ENCODE results near the gene LTBP3. TPM values are rescaled to one million over a fixed set of nuclear protein-coding genes. Genes with fewer than 3 reads are reported as not detected.

Gene LTBP3
- 257 TPM for total RNA-seq

DNA sequence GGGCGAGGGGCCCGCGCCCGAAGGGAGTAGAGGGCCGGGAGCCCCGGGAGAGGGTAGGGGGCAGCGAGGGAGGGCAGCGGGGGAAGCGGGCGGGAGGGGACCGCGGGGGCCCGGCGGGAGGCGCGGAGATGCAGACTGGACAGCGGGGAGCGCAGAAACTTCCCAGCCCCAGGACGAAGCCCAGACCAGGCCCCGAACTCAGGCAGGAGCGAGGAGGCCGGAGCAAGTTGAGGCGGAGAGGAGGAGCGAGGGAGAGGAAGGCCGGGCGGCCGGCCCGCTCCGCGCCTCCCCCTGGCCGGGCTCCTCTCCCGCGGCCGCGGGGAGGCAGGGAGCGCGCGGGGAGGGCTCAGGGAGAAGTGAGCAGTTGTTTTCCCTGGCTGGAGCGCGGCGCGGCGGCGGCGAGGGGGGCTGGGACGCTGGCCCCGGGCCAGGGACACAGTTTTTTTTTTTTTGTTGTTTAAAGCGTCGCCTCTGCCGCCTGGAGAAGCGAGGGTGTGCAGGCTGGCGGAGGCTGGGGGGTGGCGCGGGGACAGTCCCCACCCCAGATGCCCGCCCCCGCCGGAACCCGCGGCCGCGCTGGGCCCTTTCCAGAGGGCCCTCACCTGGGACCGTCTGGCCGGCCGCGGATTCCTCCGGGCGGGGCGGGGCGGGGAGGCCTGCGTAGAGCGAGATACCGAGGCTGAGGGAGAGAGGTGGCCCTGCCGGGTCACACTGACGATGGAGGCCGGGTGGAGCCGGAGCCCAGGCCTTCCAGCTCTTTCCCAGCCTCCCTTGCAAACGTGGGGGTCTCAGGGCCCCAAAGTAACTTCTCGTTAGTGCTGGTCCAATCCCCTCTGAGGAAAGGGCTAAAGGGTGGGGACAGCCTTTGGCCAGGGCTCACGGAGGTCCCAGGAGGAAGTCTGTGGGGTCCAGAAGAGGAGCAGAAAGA lies at the start of gene LTBP3:
TSS of gene LTBP3 (minus strand) at position 358 of the 928 bp plus-strand sequence. CDS start 400 bp downstream, outside the sequence.
- DNase-seq (ENCODE audit: low spot score) = peak; percentile 76

GRCh38 chr11:65606876-65607613 lies 48.9 kb upstream of the LTBP3 start:
- peak; percentile 95 for DNase-seq (ENCODE audit: low spot score)

GRCh38 chr11:65604258-65604657 lies 46.1 kb upstream of the LTBP3 start:
- no peak for DNase-seq (ENCODE audit: low spot score)

DNA sequence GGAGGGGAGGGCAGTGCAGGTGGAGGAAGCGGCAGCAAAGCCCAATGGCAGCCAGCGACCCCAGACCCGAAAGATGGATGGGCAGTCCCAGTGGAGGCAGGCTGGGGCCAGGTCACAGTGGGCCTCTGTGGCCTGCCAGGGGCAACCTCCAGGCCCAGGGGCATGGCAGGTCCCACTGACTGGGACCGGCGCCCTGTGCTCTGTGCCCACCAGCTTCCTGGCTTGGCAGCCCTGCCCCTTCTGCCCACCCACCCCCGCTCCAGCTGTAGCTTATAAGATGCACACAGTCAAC lies 41.7 kb upstream of the LTBP3 start:
- no peak for DNase-seq (ENCODE audit: low spot score)

DNA sequence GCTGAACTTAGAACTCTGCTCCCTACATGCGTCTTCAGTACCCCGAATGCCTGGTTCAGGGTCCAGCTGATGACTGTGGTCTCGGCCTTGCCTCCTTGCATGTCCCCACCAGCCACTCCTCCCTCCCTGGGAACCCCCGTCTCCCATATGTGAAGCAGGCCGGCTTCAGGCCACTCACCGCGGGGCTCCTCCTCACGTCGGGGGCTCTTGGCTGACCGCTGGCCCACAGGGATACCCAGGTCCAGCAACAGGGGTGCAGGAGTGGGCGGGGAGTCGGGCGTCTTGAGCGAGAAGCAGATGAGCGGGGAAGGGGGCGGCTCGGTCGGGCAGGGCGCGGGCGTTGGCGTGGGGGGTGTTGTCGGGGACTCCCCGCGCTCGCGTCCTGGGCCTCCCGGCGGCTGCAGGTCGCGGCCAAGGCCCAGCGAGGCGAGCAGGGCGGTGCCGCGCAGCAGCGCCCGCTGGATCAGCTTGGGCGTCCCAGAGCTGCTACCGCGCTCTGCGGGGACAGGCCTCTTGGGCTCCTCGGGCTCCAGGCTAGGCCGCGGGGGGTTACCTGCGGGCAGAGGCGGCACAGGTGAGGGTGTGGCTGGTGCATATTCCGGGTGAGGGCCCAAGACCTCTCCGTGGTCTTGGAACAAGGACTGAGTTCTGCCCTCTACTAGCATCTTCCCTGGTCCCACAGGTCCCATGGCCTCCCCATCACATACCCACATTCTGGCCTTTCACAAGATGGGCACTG lies 41.2 kb upstream of the LTBP3 start:
- DNase-seq (ENCODE audit: low spot score) = no peak

GRCh38 chr11:65598258-65598699 lies 40.1 kb upstream of the LTBP3 start:
- DNase-seq (ENCODE audit: low spot score) = no peak

DNA sequence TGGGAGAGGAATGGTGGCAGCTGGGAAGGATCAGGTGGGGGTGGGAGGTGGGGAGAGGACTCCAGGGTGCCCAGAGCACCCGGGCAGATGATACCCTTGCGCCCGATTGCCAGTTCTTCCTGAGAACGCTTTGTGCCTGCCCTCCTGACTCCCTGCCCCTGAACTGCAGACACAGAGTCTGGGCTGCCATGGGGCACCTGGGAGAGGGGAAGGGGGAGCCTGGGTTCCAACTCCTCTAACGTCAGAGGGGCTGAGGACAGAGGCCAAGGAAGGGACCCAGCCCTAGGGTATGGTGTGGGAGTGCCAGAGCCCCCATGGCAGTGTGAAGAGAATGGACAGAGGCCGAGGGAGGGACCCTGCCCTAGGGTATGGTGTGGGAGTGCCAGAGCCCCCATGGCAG lies 38.4 kb upstream of the LTBP3 start:
- no peak for DNase-seq (ENCODE audit: low spot score)

DNA sequence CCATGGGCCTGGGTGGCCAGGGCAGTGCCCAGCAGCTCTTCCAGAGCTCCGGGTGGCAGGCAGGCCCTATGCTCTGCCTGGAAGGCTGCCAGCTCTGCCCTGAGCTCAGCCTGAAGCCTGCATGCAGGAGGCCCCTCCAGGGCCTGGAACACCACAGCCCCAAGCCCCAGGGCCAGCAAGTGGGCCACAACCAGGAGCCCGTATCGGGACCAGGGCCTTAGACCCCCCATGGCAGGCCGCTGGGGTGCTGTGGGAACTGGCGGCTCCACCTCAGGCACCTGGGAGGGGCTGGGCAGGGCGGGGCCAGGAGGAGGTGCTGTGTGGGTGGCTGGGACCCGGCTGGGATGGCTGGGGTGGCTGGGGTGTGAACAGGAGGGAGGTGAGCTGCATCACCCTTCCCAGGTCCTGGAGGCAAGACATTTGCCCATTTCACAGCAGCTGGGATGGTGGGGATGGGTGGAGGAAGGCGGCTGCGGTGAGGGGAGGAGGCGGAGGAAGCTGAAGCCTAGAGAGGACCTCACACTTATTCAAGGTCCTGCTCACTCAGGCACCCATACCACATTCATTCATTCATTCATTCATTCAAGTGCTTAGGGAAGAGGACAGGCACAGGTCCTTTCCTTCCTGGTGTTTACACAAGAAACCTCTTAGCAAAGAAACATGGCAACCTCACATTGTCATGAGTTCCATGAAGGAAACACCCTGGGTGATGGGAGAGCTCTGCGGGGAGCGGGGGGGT lies 37.6 kb upstream of the LTBP3 start, which contains the start of gene KCNK7:
TSS of gene KCNK7 (minus strand) at position 258 of the 739 bp plus-strand sequence. CDS start at position 230, 28 bp downstream.
- no peak for DNase-seq (ENCODE audit: low spot score)

DNA sequence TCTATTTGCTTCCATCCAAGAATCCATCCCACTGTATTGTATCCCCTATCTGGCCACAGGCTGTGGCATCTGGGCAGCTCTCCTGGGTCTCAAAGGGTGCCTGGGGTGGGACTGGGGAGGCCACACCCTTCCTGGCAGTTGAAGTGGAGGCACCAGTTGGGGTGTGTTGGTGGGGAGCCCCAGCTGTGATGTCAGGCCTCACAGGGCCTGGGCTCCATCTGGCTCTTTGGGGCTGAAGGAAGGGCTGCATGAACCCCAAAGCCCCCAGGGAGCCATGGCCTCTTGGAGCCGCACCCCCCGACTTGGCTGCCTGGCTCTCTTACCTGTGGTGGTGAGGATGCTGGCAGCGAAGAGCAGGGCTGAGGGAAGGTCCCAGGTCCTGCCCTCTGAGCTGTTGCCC lies 37.0 kb upstream of the LTBP3 start:
- no peak for DNase-seq (ENCODE audit: low spot score)

GRCh38 chr11:65593518-65594414 lies 35.6 kb upstream of the LTBP3 start:
- DNase-seq (ENCODE audit: low spot score) = no peak

DNA sequence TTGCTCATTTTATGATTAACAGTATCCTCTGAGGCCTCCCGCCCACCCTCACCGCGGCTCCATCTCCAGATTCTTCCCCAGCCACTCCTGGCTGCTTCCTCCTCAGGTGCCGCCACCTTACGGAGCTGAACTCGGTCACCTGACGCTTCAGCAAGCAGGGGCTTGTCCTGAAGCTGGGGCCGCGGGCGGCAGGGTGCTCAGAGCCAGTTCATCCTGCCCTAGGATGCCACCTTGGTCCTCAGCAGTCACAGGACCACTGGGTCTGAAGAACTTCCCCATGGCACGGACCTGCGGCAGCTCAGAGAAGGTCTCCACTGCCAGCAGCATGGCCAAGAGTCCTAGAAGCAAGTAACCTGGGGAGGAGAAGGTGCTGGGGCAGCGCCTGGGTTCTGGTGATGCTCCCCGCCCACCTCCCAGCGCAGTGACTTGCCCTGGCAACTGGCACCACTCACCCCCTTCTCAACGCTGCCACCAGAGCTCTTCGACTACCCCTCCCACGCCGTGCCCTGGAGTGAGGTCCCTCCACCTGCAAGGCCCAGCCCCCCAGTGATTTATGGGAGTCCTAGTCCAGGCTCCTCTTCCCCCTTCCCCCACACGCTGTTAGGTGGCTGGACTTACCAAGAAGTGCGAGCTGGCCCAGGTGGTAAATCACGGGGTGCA lies 34.8 kb upstream of the LTBP3 start:
- no peak for DNase-seq (ENCODE audit: low spot score)

DNA sequence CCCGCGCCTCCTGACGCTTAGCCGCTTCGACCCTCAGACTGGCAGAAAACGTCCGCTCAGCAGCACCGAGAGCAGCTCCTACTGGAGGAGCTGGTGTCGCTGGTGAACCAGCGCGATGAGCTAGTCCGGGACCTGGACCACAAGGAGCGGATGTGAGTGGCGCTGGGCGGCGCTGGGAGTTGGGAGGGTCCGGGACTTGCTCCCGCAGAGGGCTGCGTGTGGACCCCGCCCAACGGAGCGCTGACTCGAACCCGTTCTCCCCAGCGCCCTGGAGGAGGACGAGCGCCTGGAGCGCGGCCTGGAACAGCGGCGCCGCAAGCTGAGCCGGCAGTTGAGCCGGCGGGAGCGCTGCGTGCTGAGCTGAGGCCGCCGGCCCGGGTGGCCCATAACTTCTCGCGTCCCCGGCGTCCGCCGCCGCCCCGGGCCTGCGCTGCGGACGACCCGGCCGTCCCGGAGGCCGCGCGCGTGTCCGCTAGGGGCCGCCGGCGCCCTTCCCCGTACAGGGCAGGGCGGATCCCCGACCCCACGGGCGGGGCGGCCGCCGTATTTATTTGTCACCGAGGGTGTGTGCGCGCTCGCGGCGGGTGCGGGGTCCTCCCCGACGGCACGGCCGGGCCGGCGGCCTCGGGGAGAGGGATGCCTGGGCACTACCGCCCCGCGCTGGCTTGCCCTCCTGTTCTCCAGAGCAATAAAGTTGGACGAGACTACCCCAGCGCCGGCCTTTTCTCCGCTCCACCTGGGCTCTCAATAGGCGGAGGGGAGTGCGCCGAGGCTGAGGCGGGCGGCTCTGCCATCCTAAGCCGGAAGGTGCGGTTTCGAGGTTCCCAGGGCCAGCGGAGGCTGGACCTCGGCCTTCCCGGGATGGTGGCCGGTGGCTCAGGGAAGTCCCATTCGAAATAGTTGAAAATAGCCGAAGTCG lies 34.0 kb upstream of the LTBP3 start:
- no peak for DNase-seq (ENCODE audit: low spot score)

- DNase-seq (ENCODE audit: low spot score) = no peak
These were observed 32.1 kb upstream of the LTBP3 start for GRCh38 chr11:65590240-65590738.

GRCh38 chr11:65589444-65590239 lies 31.5 kb upstream of the LTBP3 start:
- no peak for DNase-seq (ENCODE audit: low spot score)

DNA sequence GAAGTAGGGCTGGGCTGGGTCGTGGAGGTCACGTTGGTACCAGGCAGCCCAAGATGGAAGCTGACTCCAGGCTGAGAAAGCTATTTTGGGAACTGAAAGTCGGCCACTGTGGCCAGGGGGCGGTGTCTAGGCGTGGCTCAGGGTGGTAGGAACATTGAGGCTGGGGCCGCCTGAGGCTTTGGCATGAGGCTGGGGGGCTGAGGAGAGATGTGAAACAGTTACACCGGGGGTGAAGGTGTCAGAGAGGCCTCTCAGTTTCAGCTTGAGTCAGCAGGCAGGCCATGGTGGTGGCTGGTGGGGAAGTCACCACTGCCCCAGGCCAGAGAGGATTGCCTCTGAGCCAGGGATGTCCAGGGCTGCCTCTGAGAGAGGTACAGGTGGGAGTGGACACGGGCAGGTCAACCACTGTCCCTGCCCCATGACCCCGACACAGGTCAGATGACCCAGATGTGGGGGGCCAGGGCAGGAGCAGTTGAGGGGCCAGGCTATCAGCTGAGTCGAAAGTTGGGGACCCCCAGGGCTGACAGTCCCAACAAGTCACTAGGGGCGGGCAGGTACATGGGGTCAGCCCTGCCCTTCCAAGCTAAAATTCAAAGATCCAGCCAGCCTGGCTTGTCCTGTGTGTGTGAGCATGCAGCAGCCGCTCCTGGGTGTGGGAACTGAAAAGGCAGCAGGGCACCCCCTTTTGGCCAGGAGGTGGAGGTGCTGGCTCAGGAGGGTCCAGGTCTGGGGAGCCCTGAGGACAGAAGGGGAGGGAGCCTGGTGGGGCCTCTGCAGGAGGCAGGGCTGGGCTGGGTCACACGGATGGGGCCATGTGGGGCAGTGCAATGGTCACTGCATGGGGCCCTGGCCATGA lies 30.3 kb upstream of the LTBP3 start:
- DNase-seq (ENCODE audit: low spot score) = peak; percentile 57

- no peak for DNase-seq (ENCODE audit: low spot score)
These were observed 28.5 kb upstream of the LTBP3 start for GRCh38 chr11:65586676-65587075.

- no peak for DNase-seq (ENCODE audit: low spot score)
These were observed 28.1 kb upstream of the LTBP3 start for GRCh38 chr11:65586247-65586630.
